H1 (cell line): ENCODE data around the gene CACNA1G. TPM values are rescaled to one million over a fixed set of nuclear protein-coding genes. Genes with fewer than 3 reads are reported as not detected.

Source experiments
- CTCF ChIA-PET: fragments of 300-600 bp; sonication (Branson Sonifier 250); formaldehyde crosslinking; loops from one replicate; lab custom pipeline; 2021; ENCODE audit not compliant: partially characterized antibody; lab: Charles Lee
- POLR2A ChIA-PET: fragments of 300-600 bp; sonication (Branson Sonifier 250); formaldehyde crosslinking; loops from one replicate; lab custom pipeline; 2021; ENCODE audit warnings: inconsistent platforms; ENCODE audit not compliant: partially characterized antibody; lab: Charles Lee
- DNase-seq, 2 experiments: peaks; one replicate each; pipeline versions ENCODE4 v3.0.0 to v3.0.0-alpha.2; 2010 to 2022; ENCODE audit warnings: low spot score in 2 of 2, low read depth in 1 of 2, mixed read lengths in 1 of 2
- FAIRE-seq: peaks from 2 replicates; lab custom pipeline; 2011; peaks lifted over from hg19 to GRCh38; lab: Jason Lieb, UNC
- H2AFZ ChIP-seq: 2 replicates; pipeline ENCODE4 v1.8.1; 2012; ENCODE audit warnings: low read length, inconsistent platforms
- H2AK5ac ChIP-seq: 2 replicates; pipeline ENCODE4 v1.6.1; 2013; ENCODE audit warnings: low read depth, low read length
- H2BK120ac ChIP-seq: replicated peaks from 2 replicates; pipeline ENCODE3; 2013; ENCODE audit warnings: low read depth, low read length, inconsistent platforms
- H2BK12ac ChIP-seq: 2 replicates; pipeline ENCODE4 v1.6.1; 2013; ENCODE audit warnings: low read depth, low read length
- H2BK15ac ChIP-seq: 2 replicates; pipeline ENCODE4 v1.6.1; 2013; ENCODE audit warnings: low read length
- H2BK20ac ChIP-seq: 2 replicates; pipeline ENCODE4 v1.6.1; 2013; ENCODE audit warnings: low read length
- H2BK5ac ChIP-seq: 2 replicates; pipeline ENCODE4 v1.6.1; 2013; ENCODE audit warnings: low read depth, low read length
- H3K14ac ChIP-seq: 2 replicates; pipeline ENCODE4 v1.6.1; 2013; ENCODE audit warnings: inconsistent platforms; ENCODE audit not compliant: insufficient read length
- H3K18ac ChIP-seq: 2 replicates; pipeline ENCODE4 v1.6.1; 2013; ENCODE audit warnings: low read length; ENCODE audit errors: extremely low read depth
- H3K23ac ChIP-seq: 2 replicates; pipeline ENCODE4 v1.6.1; 2013; ENCODE audit warnings: inconsistent platforms; ENCODE audit not compliant: insufficient read length
- H3K23me2 ChIP-seq: 2 replicates; pipeline ENCODE4 v1.6.1; 2013; ENCODE audit warnings: low read depth, low read length
- H3K27ac ChIP-seq: 2 replicates; pipeline ENCODE4 v1.6.1; 2011; ENCODE audit warnings: low read depth, low read length, inconsistent platforms
- H3K27me3 ChIP-seq, 4 experiments: replicated peaks in 1 of 4; 1 replicate in 1 of 4; 2 replicates in 3 of 4; pipeline versions ENCODE4 v1.6.1 to v1.8.1; 2011 to 2013; ENCODE audit warnings: low read length in 3 of 4, mild to moderate bottlenecking in 3 of 4, inconsistent platforms in 2 of 4, mixed read lengths in 2 of 4, moderate library complexity in 1 of 4; ENCODE audit not compliant: control insufficient read depth in 3 of 4, insufficient read depth in 3 of 4; ENCODE audit errors: extremely low read depth in 1 of 4
- H3K36me3 ChIP-seq, 4 experiments: 2 replicates each; pipeline versions ENCODE4 v1.6.1 to v1.8.1; 2011 to 2013; ENCODE audit warnings: mild to moderate bottlenecking in 4 of 4, low read length in 3 of 4, moderate library complexity in 2 of 4, control low read depth in 1 of 4, inconsistent platforms in 1 of 4; ENCODE audit not compliant: insufficient read depth in 4 of 4, control insufficient read depth in 2 of 4
- H3K4ac ChIP-seq: replicated peaks from 2 replicates; pipeline ENCODE3; 2013; ENCODE audit warnings: low read length, low read depth, mixed read lengths, inconsistent platforms; ENCODE audit not compliant: insufficient read length
- H3K4me1 ChIP-seq, 4 experiments: replicated peaks in 1 of 4; 1 replicate in 1 of 4; 2 replicates in 3 of 4; pipeline versions ENCODE4 v1.6.1 to v1.8.1; 2011 to 2013; ENCODE audit warnings: low read length in 3 of 4, inconsistent platforms in 2 of 4, mixed read lengths in 1 of 4; ENCODE audit not compliant: insufficient read depth in 4 of 4, control insufficient read depth in 3 of 4
- H3K4me2 ChIP-seq, 2 experiments: 2 replicates each; pipeline versions ENCODE4 v1.6.1 to v1.8.1; 2011 to 2013; ENCODE audit warnings: low read depth in 2 of 2, low read length in 2 of 2, control low read depth in 1 of 2, inconsistent platforms in 1 of 2, mild to moderate bottlenecking in 1 of 2; ENCODE audit not compliant: insufficient read depth in 1 of 2
- H3K4me3 ChIP-seq, 4 experiments: fragments of 200-600, 300-600 bp in 1 of 4; sonication (generic), shearing (Covaris generic), sonication (Bioruptor Twin) in 1 of 4; 2 replicates each; pipeline versions ENCODE4 v1.5.1 to v1.8.1; 2011 to 2016; ENCODE audit warnings: low read length in 4 of 4, low read depth in 3 of 4, control low read depth in 2 of 4, inconsistent platforms in 2 of 4, mild to moderate bottlenecking in 2 of 4, mixed read lengths in 1 of 4, moderate library complexity in 1 of 4; ENCODE audit not compliant: insufficient read depth in 2 of 4; ENCODE audit errors: extremely low read depth in 1 of 4
- H3K56ac ChIP-seq: replicated peaks from 2 replicates; pipeline ENCODE3; 2013; ENCODE audit warnings: low read depth, mild to moderate bottlenecking, mixed read lengths, low read length, inconsistent platforms; ENCODE audit not compliant: insufficient read length
- H3K79me1 ChIP-seq: 2 replicates; pipeline ENCODE4 v1.6.1; 2013; ENCODE audit warnings: low read depth, low read length, control low read depth
- H3K79me2 ChIP-seq, 2 experiments: 2 replicates each; pipeline versions ENCODE4 v1.6.1 to v1.8.1; 2012 to 2013; ENCODE audit warnings: low read length in 2 of 2, mild to moderate bottlenecking in 2 of 2, inconsistent platforms in 1 of 2; ENCODE audit not compliant: insufficient read depth in 2 of 2, control insufficient read depth in 1 of 2
- H3K9ac ChIP-seq, 4 experiments: replicated peaks in 1 of 4; 1 replicate in 1 of 4; 2 replicates in 3 of 4; pipeline versions ENCODE4 v1.6.1 to v1.8.1; 2011 to 2013; ENCODE audit warnings: low read depth in 3 of 4, low read length in 3 of 4, control low read depth in 2 of 4, mild to moderate bottlenecking in 2 of 4, moderate library complexity in 2 of 4, inconsistent platforms in 1 of 4; ENCODE audit errors: extremely low read depth in 1 of 4
- H3K9me3 ChIP-seq, 2 experiments: 2 replicates each; pipeline versions ENCODE4 v1.6.1 to v1.8.1; 2012 to 2013; ENCODE audit warnings: mild to moderate bottlenecking in 2 of 2, moderate library complexity in 2 of 2, control low read depth in 1 of 2, inconsistent platforms in 1 of 2, low read depth in 1 of 2, low read length in 1 of 2, mixed read lengths in 1 of 2; ENCODE audit not compliant: insufficient read depth in 2 of 2
- H4K20me1 ChIP-seq, 2 experiments: replicated peaks in 1 of 2; 2 replicates each; pipeline versions ENCODE3 to v1.8.1; 2011 to 2013; ENCODE audit warnings: inconsistent platforms in 2 of 2, low read length in 2 of 2, mild to moderate bottlenecking in 1 of 2; ENCODE audit not compliant: insufficient read depth in 2 of 2, control insufficient read depth in 1 of 2
- H4K5ac ChIP-seq: 2 replicates; pipeline ENCODE4 v1.6.1; 2013; ENCODE audit warnings: low read length, low read depth, mixed read lengths, inconsistent platforms; ENCODE audit not compliant: insufficient read length
- H4K8ac ChIP-seq: 2 replicates; pipeline ENCODE4 v1.8.0; 2013; ENCODE audit warnings: mild to moderate bottlenecking, moderate library complexity, low read length, inconsistent platforms; ENCODE audit not compliant: insufficient read depth; ENCODE audit errors: extremely low read depth
- H4K91ac ChIP-seq: replicated peaks from 2 replicates; pipeline ENCODE3; 2013; ENCODE audit warnings: low read length, mixed read lengths, inconsistent platforms; ENCODE audit not compliant: insufficient read length
- BCL11A ChIP-seq, 2 experiments: IDR thresholded peaks; one replicate each; pipeline ENCODE4 v1.6.1; 2011; ENCODE audit warnings: low read depth in 2 of 2, low read length in 2 of 2, mild to moderate bottlenecking in 2 of 2
- BRCA1 ChIP-seq: IDR thresholded peaks from 2 replicates; pipeline ENCODE4 v1.6.1; 2012; ENCODE audit warnings: low read depth, low read length, improper control_type of control experiment
- CEBPB ChIP-seq: IDR thresholded peaks from 2 replicates; pipeline ENCODE4 v1.6.1; 2012; ENCODE audit warnings: low read depth, low read length
- E2F6 ChIP-seq: IDR thresholded peaks from 2 replicates; pipeline ENCODE4 v1.6.1; 2012; ENCODE audit warnings: inconsistent platforms
- EZH2 ChIP-seq: fragments of 200-600 bp; sonication (generic); IDR thresholded peaks from 2 replicates; pipeline ENCODE4 v1.7.1; 2012; ENCODE audit warnings: low read depth, mild to moderate bottlenecking, moderate library complexity, low read length, inconsistent platforms; ENCODE audit not compliant: severe bottlenecking
- FOSL1 ChIP-seq: IDR thresholded peaks from 2 replicates; pipeline ENCODE4 v1.6.1; 2011; ENCODE audit warnings: mild to moderate bottlenecking, low read depth, low read length, moderate library complexity; ENCODE audit not compliant: insufficient read depth
- HDAC2 ChIP-seq, 2 experiments: fragments of 300-600 bp in 1 of 2; sonication (generic) in 1 of 2; IDR thresholded peaks; 2 replicates each; pipeline ENCODE4 v1.6.1; 2011 to 2012; ENCODE audit warnings: low read depth in 2 of 2, low read length in 2 of 2, mild to moderate bottlenecking in 2 of 2, moderate library complexity in 2 of 2, borderline replicate concordance in 1 of 2, inconsistent platforms in 1 of 2
- KDM5A ChIP-seq: fragments of 200-600 bp; IDR thresholded peaks from 2 replicates; pipeline ENCODE4 v1.7.1; 2012; ENCODE audit warnings: mild to moderate bottlenecking, low read length, inconsistent platforms, mixed read lengths
- SIX5 ChIP-seq: IDR thresholded peaks from 2 replicates; pipeline ENCODE4 v1.6.1; 2011; ENCODE audit warnings: mild to moderate bottlenecking, low read depth, low read length
- SP4 ChIP-seq: IDR thresholded peaks from 2 replicates; pipeline ENCODE4 v1.6.1; 2012; ENCODE audit warnings: low read length, inconsistent platforms
- WGBS, 2 experiments: shearing (Covaris generic) in 1 of 2; methylation state at CpG; one replicate each; pipeline versions ENCODE4 v1.1.6 to v1.1.7; 2013 to 2015; ENCODE audit warnings: low lambda C conversion rate in 2 of 2, mixed read lengths in 2 of 2, inconsistent platforms in 1 of 2, low coverage in 1 of 2, missing lambda C conversion rate in 1 of 2; ENCODE audit not compliant: insufficient replicate concordance in 2 of 2, insufficient coverage in 1 of 2, insufficient read length in 1 of 2; ENCODE audit errors: extremely low coverage in 1 of 2, missing lambda C conversion rate in 1 of 2; 5-methylcytosine and 5-hydroxymethylcytosine counted together
- polyA plus RNA-seq, 7 experiments: library from polyadenylated mRNA; depleted of rRNA in 3 of 7; stranded (reverse) in 5 of 7; unstranded in 2 of 7; fragments of >200 nt in 5 of 7; fragments of 200-250 nt in 2 of 7; gene quantifications; 1 replicate in 5 of 7; 2 replicates in 1 of 7; 4 replicates in 1 of 7; pipeline versions ENCODE4 v1.2.1 to v1.2.3, GENCODE V29; 2011 to 2013; ENCODE audit warnings: missing spikeins in 2 of 7, mixed read lengths in 2 of 7
- total RNA-seq: library from RNA; stranded (reverse); fragmentation: NEBNext Ultra II Directional; extraction: Animal tissue kit (Norgen Biotek cat#: 25700); gene quantifications from 2 replicates; pipeline ENCODE4 v1.2.1, GENCODE V29; 2021

The CACNA1G gene
- total and polyA plus RNA-seq, 2 of the 8 experiments (the other 6 are each of a cell fraction or from before 2014, with no cell fraction given) = 2.9 to 4.9 TPM

DNA sequence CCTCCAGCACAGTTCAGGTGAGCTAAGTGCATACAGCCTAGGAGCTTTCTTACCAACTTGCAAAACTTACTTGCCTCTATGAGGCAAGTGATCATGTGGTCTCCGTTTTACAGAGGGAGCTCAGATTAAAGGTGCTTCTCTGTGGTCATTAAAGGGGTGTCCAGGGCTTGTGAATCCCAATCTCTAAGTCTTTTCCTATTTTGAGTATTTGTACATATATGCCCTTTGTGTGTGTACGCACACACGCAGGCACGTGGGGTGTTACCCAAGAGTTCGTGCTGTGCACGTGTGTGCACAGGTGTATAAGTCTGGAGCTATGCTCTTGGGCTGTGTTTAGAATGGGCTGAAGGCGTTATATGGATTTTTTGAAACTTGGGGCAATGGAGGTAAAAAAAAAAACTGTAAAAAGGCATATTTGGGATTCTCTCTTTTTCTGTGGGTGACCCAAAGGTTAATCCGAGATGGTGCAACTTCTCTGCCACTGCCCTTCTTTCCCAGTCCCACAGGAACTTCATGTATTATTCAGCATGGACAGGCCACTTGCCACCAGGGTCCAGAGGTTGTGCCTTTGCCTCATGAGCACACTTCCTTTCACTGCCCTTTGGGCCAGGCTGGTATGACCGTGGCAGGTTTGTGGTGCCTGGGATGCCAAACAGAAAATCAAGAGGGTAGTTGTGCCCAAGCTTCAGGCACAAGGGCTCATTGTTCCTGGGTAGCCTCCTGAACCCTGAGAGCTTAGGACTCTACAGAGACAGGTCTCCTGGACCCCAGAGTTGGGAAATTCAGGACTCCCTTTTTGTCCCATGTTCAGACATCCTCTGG is 75.7 kb downstream of the CACNA1G start:
- H4K5ac ChIP-seq = no peak overlapping the region
- H3K79me2 ChIP-seq = no peaks in the 10 kb centered on the region
- H4K20me1 ChIP-seq = no peaks in the 10 kb centered on the region
- H3K56ac ChIP-seq = no peak overlapping the region
- H3K4me2 ChIP-seq = no peak overlapping the region; a peak in 1 of 4 replicates
- no peak overlapping the region for H2BK5ac ChIP-seq
- no peak overlapping the region for H2AFZ ChIP-seq
- FAIRE-seq = no peak
- no peak for DNase-seq
- peaks cover 25 to 44% (median 39%) of the 10 kb centered on the region in 4 experiments for H3K27me3 ChIP-seq
- H2BK12ac ChIP-seq = no peak overlapping the region
- H2BK15ac ChIP-seq = no peak overlapping the region
- no peaks in the 10 kb centered on the region for H3K79me1 ChIP-seq
- peaks cover 4% of the 10 kb centered on the region; the same call in 1 of the 2 replicates for H3K23me2 ChIP-seq
- no peak overlapping the region for H3K23ac ChIP-seq
- ChIA-PET POLR2A (interaction anchor here (1.3 to 2.7 kb wide), 2 partner anchors 11 to 15 kb away, joined by 3 to 7 read pairs; no protein-coding TSS in a partner anchor), CTCF (interaction anchor here (0.7 to 12.8 kb wide), 14 partner anchors 11 to 147 kb away, joined by 3 to 135 read pairs (median 4); no protein-coding TSS in a partner anchor)
- no peak overlapping the region for H3K4me3 ChIP-seq
- H2BK120ac ChIP-seq = no peak overlapping the region
- no peak overlapping the region for H3K14ac ChIP-seq
- WGBS, 2 experiments = 88% methylated on average over 9 of the region's 9 CpGs; no CpG with 5 or more reads in 1 of the 2 experiments
- no peak overlapping the region for H2BK20ac ChIP-seq
- no peak overlapping the region for H2AK5ac ChIP-seq
- H3K18ac ChIP-seq = no peak overlapping the region
- peaks cover 0 to 10% (median 6%) of the 10 kb centered on the region in 4 experiments; a peak in 4 of 7 replicates for H3K4me1 ChIP-seq
- H3K9me3 ChIP-seq = no peaks in the 10 kb centered on the region
- H3K4ac ChIP-seq = no peak overlapping the region
- no peak overlapping the region for H3K9ac ChIP-seq
- H4K91ac ChIP-seq = no peak overlapping the region
- no peaks in the 10 kb centered on the region for H3K36me3 ChIP-seq
- H3K27ac ChIP-seq = no peak overlapping the region
- no peak overlapping the region for H4K8ac ChIP-seq
- TF ChIP-seq KDM5A = no peak
- TF ChIP-seq SP4 = no peak
- TF ChIP-seq EZH2 = no peak
- TF ChIP-seq BCL11A (IDR thresholded peaks at IDR 0.05; ENCODE audit: low read depth in 2 of 2, low read length in 2 of 2) = no peak
- TF ChIP-seq HDAC2 (IDR thresholded peaks at IDR 0.05; ENCODE audit: borderline replicate concordance in 1 of 2, low read depth in 2 of 2, low read length in 2 of 2) = no peak
- no peak for TF ChIP-seq SIX5
- no peak for TF ChIP-seq FOSL1
- TF ChIP-seq E2F6 = no peak
- no peak for TF ChIP-seq CEBPB
- TF ChIP-seq BRCA1 = no peak
